Renal cortical epithelial cell (primary cell): Measurements from ENCODE around the gene TBC1D32. TPM values are rescaled to one million over a fixed set of nuclear protein-coding genes. Genes with fewer than 3 reads are reported as not detected.
"Not testable (repeated sequence)": the region's sequence is repeated elsewhere in the genome, so short reads cannot be mapped to it uniquely, and the experiment has no call there.

Experiments used
- DNase-seq: peaks from one replicate; pipeline ENCODE4 v3.0.0-alpha.2; 2011; ENCODE audit warnings: low read depth
- total RNA-seq: library from RNA; depleted of rRNA; stranded (reverse); fragments of >200 nt; gene quantifications from 2 replicates; pipeline ENCODE4 v1.2.3, GENCODE V29; 2014

The TBC1D32 gene, protein sequence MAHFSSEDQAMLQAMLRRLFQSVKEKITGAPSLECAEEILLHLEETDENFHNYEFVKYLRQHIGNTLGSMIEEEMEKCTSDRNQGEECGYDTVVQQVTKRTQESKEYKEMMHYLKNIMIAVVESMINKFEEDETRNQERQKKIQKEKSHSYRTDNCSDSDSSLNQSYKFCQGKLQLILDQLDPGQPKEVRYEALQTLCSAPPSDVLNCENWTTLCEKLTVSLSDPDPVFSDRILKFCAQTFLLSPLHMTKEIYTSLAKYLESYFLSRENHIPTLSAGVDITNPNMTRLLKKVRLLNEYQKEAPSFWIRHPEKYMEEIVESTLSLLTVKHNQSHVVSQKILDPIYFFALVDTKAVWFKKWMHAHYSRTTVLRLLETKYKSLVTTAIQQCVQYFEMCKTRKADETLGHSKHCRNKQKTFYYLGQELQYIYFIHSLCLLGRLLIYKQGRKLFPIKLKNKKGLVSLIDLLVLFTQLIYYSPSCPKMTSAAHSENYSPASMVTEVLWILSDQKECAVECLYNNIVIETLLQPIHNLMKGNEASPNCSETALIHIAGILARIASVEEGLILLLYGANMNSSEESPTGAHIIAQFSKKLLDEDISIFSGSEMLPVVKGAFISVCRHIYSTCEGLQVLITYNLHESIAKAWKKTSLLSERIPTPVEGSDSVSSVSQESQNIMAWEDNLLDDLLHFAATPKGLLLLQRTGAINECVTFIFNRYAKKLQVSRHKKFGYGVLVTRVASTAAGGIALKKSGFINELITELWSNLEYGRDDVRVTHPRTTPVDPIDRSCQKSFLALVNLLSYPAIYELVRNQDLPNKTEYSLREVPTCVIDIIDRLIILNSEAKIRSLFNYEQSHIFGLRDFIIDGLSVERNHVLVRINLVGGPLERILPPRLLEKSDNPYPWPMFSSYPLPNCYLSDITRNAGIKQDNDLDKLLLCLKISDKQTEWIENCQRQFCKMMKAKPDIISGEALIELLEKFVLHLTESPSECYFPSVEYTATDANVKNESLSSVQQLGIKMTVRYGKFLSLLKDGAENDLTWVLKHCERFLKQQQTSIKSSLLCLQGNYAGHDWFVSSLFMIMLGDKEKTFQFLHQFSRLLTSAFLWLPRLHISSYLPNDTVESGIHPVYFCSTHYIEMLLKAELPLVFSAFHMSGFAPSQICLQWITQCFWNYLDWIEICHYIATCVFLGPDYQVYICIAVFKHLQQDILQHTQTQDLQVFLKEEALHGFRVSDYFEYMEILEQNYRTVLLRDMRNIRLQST
- 7.6 and 22.9 TPM in 2 replicates for total RNA-seq

DNA sequence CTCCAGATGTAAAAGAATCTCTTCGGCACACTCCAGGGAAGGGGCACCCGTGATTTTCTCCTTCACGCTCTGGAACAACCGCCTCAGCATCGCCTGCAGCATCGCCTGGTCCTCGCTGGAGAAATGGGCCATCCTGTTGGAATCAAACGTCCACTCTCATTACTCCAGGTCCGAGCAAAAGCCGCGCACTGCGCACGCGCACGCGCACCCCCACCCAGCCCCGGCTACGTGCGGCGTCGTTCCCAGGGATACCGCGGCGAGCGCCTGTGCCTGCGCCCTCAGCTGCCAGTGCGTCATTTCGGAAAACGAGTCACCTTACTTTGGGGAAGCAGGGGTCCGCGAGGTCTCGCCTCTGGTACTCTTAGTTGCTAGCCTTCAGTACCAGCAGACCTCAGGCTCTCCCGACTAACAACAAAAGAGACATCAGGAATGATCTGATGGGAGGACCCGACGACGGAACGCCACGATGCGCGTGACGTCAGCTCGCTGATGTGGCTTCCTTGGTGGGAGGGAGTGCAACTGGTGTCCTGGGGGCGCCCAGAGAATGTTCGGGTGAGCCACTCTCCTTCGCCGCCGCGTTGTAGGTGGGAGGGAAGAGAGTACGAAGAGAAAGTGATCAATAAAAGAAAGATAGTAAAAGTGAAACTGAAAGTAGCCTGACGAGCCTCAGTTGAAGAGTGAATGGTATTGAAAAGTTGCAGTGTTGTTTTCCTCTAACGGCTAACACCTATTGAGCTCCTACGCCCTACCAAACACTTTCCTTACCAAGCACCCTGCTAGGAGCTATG lies at the start of gene TBC1D32:
Gene TBC1D32 (minus strand): TSS at position 182 of the 788 bp plus-strand sequence. CDS start 50 bp downstream, at position 132.
- DNase-seq, result peak; percentile 76

DNA sequence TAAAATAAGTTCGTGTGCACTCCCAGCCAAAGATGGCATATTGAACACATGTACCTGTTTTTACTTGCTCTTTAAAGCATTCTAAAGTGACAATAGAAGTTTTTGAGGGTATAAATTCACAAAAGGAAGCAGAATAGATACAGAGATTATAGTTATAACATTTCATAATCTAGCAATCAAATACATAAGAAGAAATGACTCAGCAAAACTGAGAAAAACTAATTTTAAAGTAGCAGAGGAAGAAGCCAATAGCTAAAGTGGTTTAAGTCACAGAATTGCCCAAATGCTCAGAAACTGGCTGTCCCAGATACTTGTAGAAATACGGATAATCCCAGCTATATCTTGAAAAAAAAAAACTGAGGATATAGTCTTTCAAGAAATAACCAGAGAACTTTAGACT lies 49.2 kb upstream of the TBC1D32 start:
- no peak for DNase-seq

DNA sequence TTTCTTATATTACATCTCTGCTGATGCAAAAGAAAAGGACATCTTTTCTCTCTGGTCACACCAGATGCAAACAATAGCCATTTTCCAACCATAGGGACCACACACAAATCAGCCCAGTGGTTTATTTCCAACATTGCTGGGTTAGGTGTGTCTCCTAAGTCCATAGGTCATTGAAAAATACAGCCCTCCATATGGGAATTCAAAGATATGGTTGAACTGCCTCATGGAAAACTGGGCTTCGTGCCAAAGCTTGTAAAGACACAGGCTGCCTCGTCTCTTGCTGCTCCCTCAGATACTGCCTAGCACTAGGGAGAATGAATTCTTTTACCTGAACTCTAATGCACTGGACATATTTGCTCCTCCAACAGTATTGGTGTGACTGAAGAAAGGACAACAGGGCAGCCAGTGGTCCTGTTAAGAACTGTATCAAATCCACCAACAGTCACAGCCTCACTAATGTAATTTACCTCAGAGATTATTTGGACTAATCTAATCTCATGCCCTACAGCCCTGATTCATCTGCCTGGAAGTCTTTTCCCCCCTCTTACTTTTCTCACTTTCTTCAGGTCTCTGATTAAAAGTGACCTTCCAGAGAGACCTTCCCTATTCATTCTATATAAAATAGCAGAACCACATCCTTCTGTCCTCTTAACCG lies 48.3 kb upstream of the TBC1D32 start:
- DNase-seq, result no peak

DNA sequence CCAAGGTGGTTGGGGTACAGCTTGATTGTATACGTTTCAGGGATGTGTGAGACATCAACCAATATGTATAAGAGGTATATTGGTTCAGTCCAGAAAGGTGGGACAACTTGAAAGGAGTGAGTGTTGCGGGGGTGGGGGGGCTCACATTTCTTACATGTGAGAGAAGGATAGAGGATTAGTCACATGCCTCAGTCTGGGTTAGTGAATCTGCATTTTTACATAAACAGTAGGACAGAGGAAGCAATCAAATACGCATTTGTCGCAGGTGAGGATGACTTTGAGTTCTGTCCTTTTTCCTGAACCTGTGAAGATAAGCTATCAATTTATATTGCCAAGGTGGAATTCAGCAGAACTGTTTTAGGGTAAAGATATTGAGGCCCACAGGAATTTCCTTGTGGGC lies 42.1 kb upstream of the TBC1D32 start:
- DNase-seq, result no peak

DNA sequence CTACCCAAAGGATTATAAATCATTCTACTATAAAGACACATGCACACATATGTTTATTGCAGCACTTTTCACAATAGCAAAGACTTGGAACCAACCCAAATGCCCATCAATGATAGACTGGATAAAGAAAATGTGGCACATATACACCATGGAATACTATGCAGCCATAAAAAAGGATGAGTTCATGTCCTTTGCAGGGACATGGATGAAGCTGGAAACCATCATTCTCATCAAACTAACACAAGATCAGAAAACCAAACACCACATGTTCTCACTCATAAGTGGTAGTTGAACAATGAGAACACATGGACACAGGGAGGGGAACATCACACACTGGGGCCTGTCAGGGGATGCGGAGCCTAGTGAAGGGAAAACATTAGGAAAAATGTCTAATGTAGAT lies 39.9 kb upstream of the TBC1D32 start:
- DNase-seq, result not testable (repeated sequence)

DNA sequence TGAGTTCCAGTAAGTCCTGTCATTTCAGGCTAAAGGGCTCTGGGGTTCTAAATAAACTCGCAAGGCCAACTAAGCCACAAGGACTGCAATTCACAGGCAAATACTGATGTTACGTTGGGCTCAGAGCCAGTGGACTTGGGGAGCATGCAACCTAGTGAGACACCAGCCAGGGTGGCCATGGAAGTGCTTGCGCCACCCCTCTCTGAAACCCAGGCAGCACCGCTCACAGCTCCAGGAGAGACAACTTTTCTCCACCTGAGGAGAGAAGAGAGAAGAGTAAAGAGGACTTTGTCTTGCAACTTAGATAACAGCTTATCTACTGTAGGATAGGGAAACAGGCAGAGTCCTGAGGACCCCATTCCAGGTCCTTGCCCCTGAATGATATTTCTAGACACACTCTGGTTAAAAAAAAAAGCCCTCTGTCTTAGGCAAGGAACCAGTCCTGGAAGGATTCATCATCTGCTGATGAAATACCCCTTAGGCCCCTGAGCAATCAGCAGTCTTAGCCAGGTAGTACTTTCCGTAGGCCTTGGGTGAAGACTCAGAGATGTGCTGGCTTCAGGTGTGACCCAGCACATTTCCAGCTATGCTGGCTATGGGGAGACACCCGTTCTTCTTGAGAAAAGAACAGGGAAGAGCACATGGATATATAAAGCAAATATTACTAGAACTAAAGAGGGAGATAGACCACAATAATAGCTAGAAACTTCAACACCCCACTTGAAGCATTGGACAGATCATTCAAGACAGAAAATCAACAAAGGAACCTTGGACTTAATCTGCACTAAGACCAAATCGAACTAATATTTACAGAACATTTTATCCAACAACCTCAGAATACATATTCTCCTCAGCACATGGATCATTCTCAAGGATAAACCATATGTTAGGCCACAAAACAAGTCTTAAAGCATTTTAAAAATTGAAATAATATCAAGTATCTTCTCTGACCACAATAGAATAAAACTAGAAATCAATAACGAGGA lies 31.5 kb upstream of the TBC1D32 start:
- no peak for DNase-seq

DNA sequence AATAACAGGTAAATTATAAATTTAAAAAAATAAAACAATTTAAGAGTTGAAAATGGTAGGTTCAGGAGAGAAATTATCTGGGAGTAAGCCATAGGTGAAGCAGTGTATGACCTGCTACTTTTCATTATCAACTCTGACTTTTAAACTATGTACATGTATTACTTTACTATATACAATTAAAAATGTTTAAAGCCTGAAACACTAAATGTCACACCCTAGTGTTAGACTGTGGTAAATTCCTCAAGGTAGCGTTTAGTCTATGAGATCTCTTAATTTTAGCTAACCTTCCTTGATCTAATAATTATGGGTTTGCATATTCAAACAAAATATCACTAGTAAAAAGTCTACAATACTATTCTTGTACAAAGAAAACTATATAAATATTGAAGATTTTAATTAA lies 22.3 kb upstream of the TBC1D32 start:
- no peak for DNase-seq

DNA sequence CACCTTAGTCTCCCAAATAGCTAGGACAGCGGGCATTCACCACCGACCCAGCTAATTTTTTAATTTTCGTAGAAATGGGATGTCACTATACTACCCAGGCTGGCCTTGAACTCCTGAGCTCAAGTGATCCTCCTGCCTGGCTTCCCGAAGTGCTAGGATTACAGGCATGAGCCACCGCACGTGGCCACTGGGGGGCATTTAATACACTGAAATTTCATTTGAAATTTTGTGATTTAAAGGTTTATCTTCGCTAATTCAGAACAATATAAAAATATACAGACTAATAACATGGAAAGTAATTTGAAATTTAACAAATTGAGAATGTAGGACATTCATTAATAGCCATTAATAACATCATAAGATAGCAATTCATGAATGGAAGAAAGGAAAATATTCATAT lies 20.5 kb upstream of the TBC1D32 start:
- no peak for DNase-seq

DNA sequence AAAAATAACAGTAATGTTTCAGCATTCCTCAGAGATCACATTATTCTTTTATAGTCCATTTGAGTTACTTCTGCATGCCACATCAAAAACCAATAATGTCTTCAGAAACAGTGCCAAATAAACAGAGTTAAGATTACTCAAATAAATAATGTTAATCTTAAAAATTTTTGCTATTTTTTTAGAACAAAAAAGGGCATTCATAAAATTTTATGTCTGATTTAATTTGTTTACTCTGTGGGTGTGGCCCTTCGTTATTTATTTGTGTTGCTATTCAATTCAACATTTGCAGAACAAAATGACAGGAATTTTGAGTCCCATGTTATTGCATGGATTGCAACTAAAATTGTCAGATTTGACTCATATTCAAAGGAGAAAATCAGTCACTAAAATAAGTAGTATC lies 18.7 kb upstream of the TBC1D32 start:
- no peak for DNase-seq

DNA sequence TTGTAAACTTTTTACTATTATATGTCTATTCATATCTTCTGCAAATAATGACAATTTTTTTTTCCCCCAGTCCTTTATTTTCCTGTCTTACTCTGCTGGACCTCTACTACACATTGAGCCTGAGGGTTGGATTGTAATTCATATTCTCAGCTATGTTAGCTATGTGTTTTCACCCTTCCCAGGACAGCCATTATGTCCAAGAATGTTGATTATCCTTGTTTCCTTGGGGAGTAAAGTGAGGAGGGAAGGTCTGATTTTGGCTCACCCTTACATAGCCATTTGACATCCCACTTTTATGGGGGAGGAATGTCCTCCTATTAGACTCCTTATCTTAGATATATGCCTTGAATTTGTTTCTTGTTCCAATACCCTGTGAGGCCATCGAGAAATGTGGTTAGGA lies 17.6 kb upstream of the TBC1D32 start:
- DNase-seq, result no peak

DNA sequence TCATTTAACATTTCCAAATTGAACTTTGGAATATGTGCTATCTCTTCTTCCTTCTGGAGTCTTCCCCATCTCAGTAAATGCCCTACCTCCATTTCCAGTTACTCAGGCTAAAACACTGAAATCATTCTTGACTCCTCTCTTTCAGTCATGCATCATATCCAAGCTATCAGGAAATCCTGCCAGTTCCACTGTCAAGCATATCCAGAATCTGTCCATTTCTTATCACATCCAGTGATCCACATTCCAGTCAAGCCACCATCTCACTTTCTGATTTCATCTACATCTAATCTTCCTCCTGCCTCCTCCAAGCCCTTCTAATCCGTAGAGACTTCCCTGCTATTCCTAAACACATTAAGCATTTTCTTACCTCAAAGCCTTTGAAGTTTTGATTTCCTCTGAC lies 15.3 kb upstream of the TBC1D32 start:
- DNase-seq, result no peak

DNA sequence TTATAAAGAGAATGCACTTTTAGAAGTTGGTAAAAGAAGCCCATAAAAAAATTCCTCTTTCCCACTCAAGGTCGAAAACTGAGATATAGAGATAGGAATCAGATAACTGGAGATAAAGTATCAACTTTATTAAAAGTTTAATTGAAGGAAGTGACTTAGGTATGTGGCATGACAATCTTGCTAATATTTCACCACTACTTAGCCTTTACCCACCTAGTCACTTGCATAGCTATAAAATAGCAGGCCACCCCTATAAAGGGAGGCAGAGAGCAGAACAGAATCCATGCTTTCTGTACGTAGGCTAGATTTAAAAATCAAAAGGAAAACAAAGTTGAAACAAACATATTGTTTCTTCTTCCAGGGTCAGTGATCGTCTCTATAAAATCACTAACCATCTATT lies 13.2 kb upstream of the TBC1D32 start:
- peak; percentile 3 for DNase-seq

DNA sequence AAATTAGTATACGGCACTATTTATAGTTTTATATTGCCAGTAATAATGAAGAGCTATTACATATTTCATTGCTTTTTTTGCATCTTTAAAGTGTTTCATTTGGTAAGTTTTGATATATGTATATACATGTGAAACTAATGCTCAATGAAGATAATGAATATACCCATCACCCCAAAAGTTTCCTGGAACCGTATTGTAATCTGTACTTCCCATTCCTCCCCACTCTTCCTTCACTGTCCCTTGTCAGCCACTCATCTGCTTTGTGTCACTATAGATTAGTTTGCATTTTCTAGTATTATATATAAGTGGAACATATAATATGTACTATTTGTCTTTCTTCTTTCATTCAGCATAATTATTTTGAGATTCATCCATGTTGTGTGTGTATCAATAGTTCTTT lies 10.3 kb upstream of the TBC1D32 start:
- DNase-seq, result no peak

DNA sequence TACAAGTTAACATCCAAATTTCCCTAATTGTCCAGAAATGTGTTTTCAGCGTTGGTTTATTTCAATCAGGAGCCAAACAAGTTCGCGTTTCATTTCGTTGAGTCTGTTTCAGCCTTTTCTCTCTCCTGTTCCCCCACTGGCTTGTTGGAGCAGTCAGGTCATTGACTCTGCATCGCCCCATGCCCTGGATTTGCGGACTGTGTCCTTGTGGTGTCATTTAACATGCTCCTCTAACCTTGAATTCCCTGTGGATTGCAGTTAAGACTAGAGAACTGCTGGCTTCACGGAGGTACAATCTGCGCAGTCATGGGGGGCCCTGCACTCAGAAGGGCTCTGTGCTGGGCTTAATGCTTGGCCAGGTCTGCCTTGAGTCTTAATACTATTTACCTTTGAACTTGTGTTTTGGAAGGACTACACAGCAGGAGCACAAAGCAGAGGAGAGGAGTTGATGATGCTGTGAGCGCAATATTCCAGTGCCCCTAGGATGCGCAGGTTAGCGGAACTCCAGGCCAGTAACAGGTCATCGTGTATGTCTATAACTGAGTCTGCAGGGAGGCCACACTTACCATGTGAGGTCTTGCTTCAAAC lies 5.5 kb upstream of the TBC1D32 start:
- no peak for DNase-seq

DNA sequence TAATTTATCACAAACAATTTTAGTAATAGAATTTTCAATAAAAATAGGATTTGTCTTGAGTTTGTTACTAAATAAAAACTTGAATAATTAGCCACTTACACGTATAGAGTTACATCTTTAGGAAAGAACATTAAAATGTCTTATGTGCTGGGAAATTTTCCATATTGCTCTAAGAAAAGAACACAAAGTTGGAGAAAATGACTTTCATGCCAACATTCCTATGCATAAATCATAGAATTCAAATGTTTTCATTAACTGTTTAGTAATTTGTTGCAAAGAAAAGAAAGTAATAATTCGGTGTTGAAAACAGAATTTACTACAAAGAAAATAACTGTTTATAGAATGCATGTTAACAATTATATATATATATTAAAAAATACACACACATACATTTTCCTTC lies 4.7 kb upstream of the TBC1D32 start:
- DNase-seq, result no peak

DNA sequence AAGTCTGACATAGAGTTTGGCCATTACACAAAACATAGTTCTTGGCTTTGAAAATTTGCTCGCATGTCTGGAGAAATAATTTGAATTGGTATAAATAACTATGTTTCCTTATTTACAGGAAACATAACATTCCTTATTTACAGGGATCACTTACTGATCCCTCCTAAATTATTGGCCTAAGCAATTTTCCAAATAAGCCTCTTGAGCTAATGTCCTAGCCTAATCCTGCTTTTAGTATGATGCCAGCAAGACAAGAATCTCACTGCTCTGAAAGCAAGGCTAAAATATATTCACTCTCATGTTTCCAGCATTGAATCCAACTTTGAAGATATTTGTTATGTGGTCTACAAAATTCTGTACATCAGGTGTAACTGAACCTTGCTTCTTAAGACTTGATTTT lies 4.1 kb upstream of the TBC1D32 start:
- DNase-seq, result no peak

DNA sequence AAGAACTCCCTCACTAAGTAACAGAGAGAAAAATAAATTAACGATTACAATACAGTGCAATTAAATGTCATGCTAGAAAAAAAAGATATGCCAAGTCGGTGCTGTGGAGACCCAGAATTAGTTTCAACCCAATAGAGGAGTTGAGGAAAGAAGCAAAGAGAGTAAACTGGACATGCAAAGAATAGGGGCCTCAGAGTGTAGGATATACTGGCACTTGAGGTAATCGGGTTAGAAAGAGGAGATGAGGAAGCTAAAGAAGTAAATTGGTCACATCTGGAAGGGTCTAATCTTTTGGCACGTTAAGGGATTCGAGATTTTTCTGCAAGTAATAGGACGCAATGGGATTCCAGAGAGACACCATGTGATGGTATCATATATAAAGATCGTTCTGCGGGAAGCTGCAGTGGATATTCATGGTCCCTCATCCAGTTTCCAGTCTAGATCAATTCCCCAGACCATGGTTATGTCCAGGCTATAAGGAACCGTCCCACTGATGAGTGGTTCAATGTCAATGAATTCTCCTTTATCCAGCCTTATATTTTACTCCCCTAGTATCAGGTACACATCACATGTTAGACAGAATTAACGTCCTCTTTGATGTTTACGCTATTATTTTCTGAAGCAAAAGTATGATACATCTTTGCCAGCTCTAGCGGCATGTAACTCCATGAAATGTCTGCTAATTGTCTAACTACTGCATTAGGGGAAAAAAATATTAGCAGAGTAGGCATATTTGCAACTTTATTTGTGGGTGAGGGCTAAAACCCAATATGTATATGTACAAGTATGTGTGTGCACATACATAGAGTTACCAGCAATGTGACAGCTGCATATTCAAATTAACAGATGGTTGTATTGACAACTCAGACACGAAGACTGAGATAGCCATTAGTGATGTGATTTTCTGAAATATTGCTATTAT lies 1.1 kb upstream of the TBC1D32 start:
- no peak for DNase-seq

DNA sequence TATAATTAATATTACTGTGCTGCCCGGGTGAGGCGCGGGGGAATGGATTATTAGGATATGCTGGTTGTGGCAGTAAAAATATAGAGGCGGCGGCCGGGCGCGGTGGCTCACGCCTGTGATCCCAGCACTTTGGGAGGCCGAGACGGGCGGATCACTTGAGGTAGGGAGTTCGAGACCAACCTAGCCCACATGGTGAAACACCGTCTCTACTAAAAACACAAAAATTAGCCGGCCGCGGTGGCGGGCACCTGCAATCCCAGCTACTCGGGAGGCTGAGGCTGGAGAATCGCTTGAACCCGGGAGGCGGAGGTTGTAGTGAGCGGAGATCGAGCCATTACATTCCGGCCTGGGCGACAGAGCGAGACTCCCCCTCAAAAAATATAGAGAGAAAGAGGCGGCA lies 586 bp downstream of the TBC1D32 start:
- not testable (repeated sequence) for DNase-seq
